Right atrium auricular region (tissue), 2 donors: Measurements from ENCODE around the gene TMEM178A. TPM values are rescaled to one million over a fixed set of nuclear protein-coding genes. Genes with fewer than 3 reads are reported as not detected.
"Not testable (repeated sequence)": the region's sequence is repeated elsewhere in the genome, so short reads cannot be mapped to it uniquely, and the experiment has no call there.

ENCODE experiments used
- DNase-seq: peaks from one replicate; pipeline ENCODE4 v3.0.0-alpha.2; 2019; ENCODE audit warnings: low spot score
- H3K27ac ChIP-seq, 2 donors: fragments of 200-600 bp; sonication (generic); 1 replicate in 1 of 2; 2 replicates in 1 of 2; pipeline ENCODE4 v1.5.1; 2016 to 2019
- H3K27me3 ChIP-seq, 2 donors: fragments of 200-600 bp; sonication (generic); one replicate each; pipeline versions ENCODE4 v1.5.1 to v1.6.0; 2017 to 2019
- H3K36me3 ChIP-seq: fragments of 200-600 bp; sonication (generic); one replicate; pipeline ENCODE4 v1.5.1; 2016
- H3K4me1 ChIP-seq, 2 donors: fragments of 200-600 bp; sonication (generic); one replicate each; pipeline versions ENCODE4 v1.5.1 to v1.6.0; 2017 to 2019
- H3K4me3 ChIP-seq, 2 donors: fragments of 200-600 bp; sonication (generic); 1 replicate in 1 of 2; 2 replicates in 1 of 2; pipeline ENCODE4 v1.5.1; 2017 to 2019; ENCODE audit warnings: mild to moderate bottlenecking in 1 of 2, moderate library complexity in 1 of 2
- H3K9me3 ChIP-seq, 2 donors: fragments of 200-600 bp; sonication (generic); one replicate each; pipeline ENCODE4 v1.5.1; 2019
- CTCF ChIP-seq, 2 donors: fragments of 200-600 bp; sonication (generic); IDR thresholded peaks; one replicate each; pipeline ENCODE4 v1.5.1; 2019; ENCODE audit warnings: antibody characterized with exemption in 2 of 2
- total RNA-seq, 2 donors: library from RNA; depleted of rRNA; stranded (reverse); fragments of >200 nt; gene quantifications; one replicate each; pipeline ENCODE4 v1.1.0, GENCODE V29; 2016

The TMEM178A gene
- total RNA-seq, 2 donors from 2014 or later = 2.9 to 4.3 TPM

- no peaks in the 10 kb centered on the region for H3K9me3 ChIP-seq
- no peaks in the 10 kb centered on the region for H3K27me3 ChIP-seq
- TF ChIP-seq CTCF (IDR thresholded peaks at IDR 0.05) = no peak
- no peak overlapping the region for H3K4me3 ChIP-seq
- no peaks in the 10 kb centered on the region for H3K36me3 ChIP-seq
- no peak for DNase-seq
- no peak overlapping the region for H3K27ac ChIP-seq
- H3K4me1 ChIP-seq = peaks cover 0 to 7% of the 10 kb centered on the region in 2 donors
These were observed 59.1 kb downstream of the TMEM178A start for GRCh38 chr2:39724828-39725144.

- H3K36me3 ChIP-seq = no peaks in the 10 kb centered on the region
- H3K4me1 ChIP-seq = peaks cover 0 to 7% of the 10 kb centered on the region in 2 donors
- no peaks in the 10 kb centered on the region for H3K9me3 ChIP-seq
- TF ChIP-seq CTCF (IDR thresholded peaks at IDR 0.05) = no peak
- H3K27ac ChIP-seq = no peak overlapping the region
- no peaks in the 10 kb centered on the region for H3K27me3 ChIP-seq
- no peak overlapping the region for H3K4me3 ChIP-seq
- no peak for DNase-seq
These were observed 59.7 kb downstream of the TMEM178A start for GRCh38 chr2:39725401-39725800.

GRCh38 chr2:39728085-39728484, 62.4 kb downstream of the TMEM178A start:
- H3K4me1 ChIP-seq, H3K4me3 ChIP-seq, H3K27ac ChIP-seq, DNase-seq, H3K36me3 ChIP-seq, H3K27me3 ChIP-seq, H3K9me3 ChIP-seq: not testable (repeated sequence)

GRCh38 chr2:39728941-39729351, 63.2 kb downstream of the TMEM178A start:
- H3K27me3 ChIP-seq = no peaks in the 10 kb centered on the region
- H3K4me3 ChIP-seq = no peak overlapping the region
- peaks cover 6% of the 10 kb centered on the region for H3K36me3 ChIP-seq
- TF ChIP-seq CTCF (IDR thresholded peaks at IDR 0.05) = peak; percentile 59 to 71
- no peak for DNase-seq
- H3K27ac ChIP-seq = no peak overlapping the region
- H3K4me1 ChIP-seq = no peaks in the 10 kb centered on the region
- no peaks in the 10 kb centered on the region for H3K9me3 ChIP-seq

GRCh38 chr2:39730276-39730675, 64.6 kb downstream of the TMEM178A start:
- H3K27ac ChIP-seq = no peak overlapping the region
- no peak overlapping the region for H3K4me3 ChIP-seq
- no peak for DNase-seq
- no peak for TF ChIP-seq CTCF (IDR thresholded peaks at IDR 0.05)
- peaks cover 9% of the 10 kb centered on the region for H3K36me3 ChIP-seq
- H3K9me3 ChIP-seq = no peaks in the 10 kb centered on the region
- no peaks in the 10 kb centered on the region for H3K4me1 ChIP-seq
- no peaks in the 10 kb centered on the region for H3K27me3 ChIP-seq

- DNase-seq = no peak
These were observed 65.1 kb downstream of the TMEM178A start for GRCh38 chr2:39730685-39731302.

More at GRCh38 chr2:39730685-39731302, 65.1 kb downstream of the TMEM178A start:
- H3K36me3 ChIP-seq = peaks cover 11% of the 10 kb centered on the region
- no peak overlapping the region for H3K27ac ChIP-seq
- H3K4me3 ChIP-seq = no peak overlapping the region
- H3K4me1 ChIP-seq = peaks cover 0 to 3% of the 10 kb centered on the region in 2 donors
- H3K27me3 ChIP-seq = no peaks in the 10 kb centered on the region
- peak; percentile 15 to 60 for TF ChIP-seq CTCF (IDR thresholded peaks at IDR 0.05)
- no peaks in the 10 kb centered on the region for H3K9me3 ChIP-seq
